Measurements from ENCODE around the gene ANKRD63. TPM values are rescaled to one million over a fixed set of nuclear protein-coding genes. Genes with fewer than 3 reads are reported as not detected.

The ANKRD63 gene
- total and polyA plus RNA-seq, 10 donors: not detected

- H3K27me3 ChIP-seq (replicated peaks in 1 of 7): peaks cover 0 to 57% (median 29%) of the 10 kb centered on the region in 7 donors
- DNase-seq: peak; percentile 25
- H3K4me3 ChIP-seq: no peak overlapping the region
- H3K4me1 ChIP-seq: peaks cover 0 to 21% (median 18%) of the 10 kb centered on the region in 6 donors
- no peak overlapping the region for H3K27ac ChIP-seq
- 85 to 94% (median 91%) methylated on average over 13 of the region's 13 CpGs for WGBS, 5 donors
- no peak for TF ChIP-seq POLR2AphosphoS5 (IDR thresholded peaks at IDR 0.05)
- TF ChIP-seq CTCF (IDR thresholded peaks at IDR 0.05 in 8 of 11, conservative IDR thresholded peaks at IDR 0.05 in 3 of 11): no peak
- TF ChIP-seq POLR2A (IDR thresholded peaks at IDR 0.05): no peak
- H3K36me3 ChIP-seq: no peaks in the 10 kb centered on the region
- intact Hi-C loops (cut with DNase I; ENCODE audit: low total_unique reads): no loop called here
- H3K9me3 ChIP-seq: no peaks in the 10 kb centered on the region
Observed at GRCh38 chr15:40250771-40251483, 31.9 kb downstream of the ANKRD63 start.

GRCh38 chr15:40250304-40250656 is 32.6 kb downstream of the ANKRD63 start:
- no peaks in the 10 kb centered on the region for H3K36me3 ChIP-seq
- TF ChIP-seq POLR2A (IDR thresholded peaks at IDR 0.05) (no peak), CTCF (IDR thresholded peaks at IDR 0.05 in 8 of 11, conservative IDR thresholded peaks at IDR 0.05 in 3 of 11) (no peak), POLR2AphosphoS5 (IDR thresholded peaks at IDR 0.05) (no peak)
- no peaks in the 10 kb centered on the region for H3K9me3 ChIP-seq
- no peak overlapping the region for H3K27ac ChIP-seq
- 88 to 93% (median 92%) methylated on average over 8 of the region's 8 CpGs for WGBS, 5 donors
- peaks cover 0 to 51% (median 29%) of the 10 kb centered on the region in 7 donors for H3K27me3 ChIP-seq (replicated peaks in 1 of 7)
- H3K4me3 ChIP-seq: no peak overlapping the region
- H3K4me1 ChIP-seq: peaks cover 0 to 21% (median 18%) of the 10 kb centered on the region in 6 donors
- DNase-seq: no peak
- intact Hi-C loops (cut with DNase I; ENCODE audit: low total_unique reads): no loop called here

GRCh38 chr15:40249477-40250303 is 33.2 kb downstream of the ANKRD63 start:
- TF ChIP-seq POLR2A (IDR thresholded peaks at IDR 0.05) (no peak), CTCF (IDR thresholded peaks at IDR 0.05 in 8 of 11, conservative IDR thresholded peaks at IDR 0.05 in 3 of 11) (no peak), POLR2AphosphoS5 (IDR thresholded peaks at IDR 0.05) (no peak)
- intact Hi-C loops (cut with DNase I; ENCODE audit: low total_unique reads): no loop called here
- H3K27me3 ChIP-seq (replicated peaks in 1 of 7): peaks cover 0 to 45% (median 28%) of the 10 kb centered on the region in 7 donors
- H3K36me3 ChIP-seq: no peaks in the 10 kb centered on the region
- H3K27ac ChIP-seq: no peak overlapping the region
- H3K4me3 ChIP-seq: no peak overlapping the region
- peaks cover 0 to 21% (median 18%) of the 10 kb centered on the region in 6 donors for H3K4me1 ChIP-seq
- DNase-seq: peak; percentile 44
- H3K9me3 ChIP-seq: no peaks in the 10 kb centered on the region
- 53 to 78% (median 66%) methylated on average over 9 to 11 of the region's 11 CpGs for WGBS, 5 donors
